Psoas muscle (tissue), 8 donors: Measurements from ENCODE around the gene PRMT7. TPM values are rescaled to one million over a fixed set of nuclear protein-coding genes. Genes with fewer than 3 reads are reported as not detected.

ENCODE experiments used
- ATAC-seq, 4 donors: fragments of 200-7000 bp; cut with Tn5 transposase; one replicate each; pipeline ENCODE4 v1.9.1; 2020; ENCODE audit warnings: moderate library complexity in 3 of 4, mild to moderate bottlenecking in 2 of 4
- DNase-seq, 2 donors: peaks; one replicate each; pipeline ENCODE4 v3.0.0-alpha.2; 2020
- H3K27ac ChIP-seq: fragments of 200-600 bp; one replicate; pipeline ENCODE4 v1.8.0; 2022
- H3K27me3 ChIP-seq, 3 donors: fragments of 200-600 bp in 1 of 3; one replicate each; pipeline versions ENCODE4 v1.6.1 to v1.8.0; 2013 to 2022; ENCODE audit warnings: low read length in 2 of 3, mild to moderate bottlenecking in 2 of 3, moderate library complexity in 1 of 3; ENCODE audit not compliant: insufficient read depth in 3 of 3
- H3K36me3 ChIP-seq, 2 donors: fragments of 200-600 bp in 1 of 2; one replicate each; pipeline versions ENCODE4 v1.6.1 to v1.8.0; 2013 to 2022; ENCODE audit warnings: low read depth in 1 of 2, mild to moderate bottlenecking in 1 of 2, moderate library complexity in 1 of 2; ENCODE audit not compliant: insufficient read depth in 1 of 2
- H3K4me1 ChIP-seq: fragments of 200-600 bp; one replicate; pipeline ENCODE4 v1.8.0; 2022
- H3K4me3 ChIP-seq: fragments of 200-600 bp; one replicate; pipeline ENCODE4 v1.8.0; 2022; ENCODE audit warnings: mild to moderate bottlenecking
- H3K9me3 ChIP-seq: fragments of 200-600 bp; one replicate; pipeline ENCODE4 v1.8.0; 2022
- WGBS, 3 donors: extraction: QIAGEN DNeasy Blood & Tissue Kit; methylation state at CpG; one replicate each; pipeline versions ENCODE4 v1.1.6 to v1.1.7; 2013; 5-methylcytosine and 5-hydroxymethylcytosine counted together
- intact Hi-C, 2 donors: fragments of 100-400 bp; cut with DNase I; formaldehyde crosslinking; loops; one replicate each; pipeline versions ENCODE4 v1.11.0 to v1.14.2; 2022
- polyA plus RNA-seq, 3 donors: library from polyadenylated mRNA; stranded (reverse); fragments of 200-250 nt; gene quantifications; one replicate each; pipeline ENCODE4 v1.2.3, GENCODE V29; 2013
- total RNA-seq, 4 donors: library from RNA; stranded (reverse); fragmentation: NEBNext Ultra II Directional in 2 of 4; extraction: Animal tissue kit (Norgen Biotek cat#: 25700) in 2 of 4; gene quantifications; one replicate each; pipeline versions ENCODE4 v1.2.1 to v1.2.4, GENCODE V29; 2021 to 2023
- TF ChIP-seq, protein P1 (sequence below): fragments of 200-600 bp; IDR thresholded peaks from one replicate; pipeline ENCODE4 v1.8.0; 2022; ENCODE audit warnings: antibody characterized with exemption
- donor health status: healthy with polysubstance abuse.
- donor health status: DM: no; HTN: no; CAD: no; lungs with moderate emphysema.
- donor health status: Bipolar disorder and iron deficiency.
- donor health status: healthy.
- donor health status: DM: yes; HTN: yes; CAD: no.
- donor health status: DM: no; HTN: no; CAD: no.
- donor health status: DM: no; HTN: no; CAD: no.
- donor health status: DM: yes; HTN: yes; CAD: no.

Gene PRMT7
- total and polyA plus RNA-seq, 7 donors = 18.9 to 45.1 (median 26.0) TPM

DNA sequence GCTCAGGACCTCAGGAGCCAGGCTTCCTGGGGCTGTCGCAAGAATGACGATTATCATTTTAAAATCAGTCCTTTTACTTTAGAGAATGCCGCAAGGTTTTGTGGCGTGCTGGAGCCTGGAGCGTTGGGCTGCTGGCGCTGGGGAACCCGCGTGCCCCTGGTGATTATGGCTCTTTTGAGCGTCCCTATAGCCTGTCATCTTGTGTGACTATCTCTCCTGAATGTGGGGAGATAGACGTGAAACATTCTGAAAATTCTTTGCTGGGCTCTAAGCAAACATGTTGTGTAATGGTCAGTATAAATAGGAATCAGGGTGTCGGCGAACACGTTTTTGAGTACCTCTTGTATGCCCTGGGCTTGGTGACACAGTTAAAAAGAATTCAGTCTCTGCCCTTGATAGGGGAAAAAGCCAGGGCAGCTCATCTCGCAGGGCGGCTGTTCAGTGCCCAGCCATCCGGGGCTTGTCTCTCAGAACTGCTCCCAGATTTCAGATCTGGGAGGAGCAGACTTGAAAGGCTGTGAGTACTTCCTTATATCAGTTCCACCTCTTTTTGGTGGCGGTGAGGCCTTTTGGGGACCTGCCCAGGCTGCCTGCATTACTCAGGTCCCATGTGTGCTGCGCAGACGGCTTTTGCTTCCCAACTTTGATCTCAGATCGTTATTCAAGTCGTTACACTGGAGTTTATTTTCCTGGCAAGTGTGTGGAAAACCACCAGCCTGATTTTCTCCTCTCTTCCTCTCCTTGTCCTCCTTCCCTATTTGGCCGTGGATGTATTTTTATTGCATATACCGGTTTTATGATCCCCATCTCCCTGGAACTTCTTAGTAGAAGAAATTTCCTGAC, 45.5 kb upstream of the PRMT7 start:
- Histone ChIP-seq H3K36me3 (peaks cover 0 to 38% of the 10 kb centered on the region in 2 donors), H3K9me3 (no peaks in the 10 kb centered on the region), H3K4me1 (peaks cover 30% of the 10 kb centered on the region), H3K27ac (peak overlapping the region; percentile 100), H3K27me3 (no peaks in the 10 kb centered on the region), H3K4me3 (peak overlapping the region; percentile 97)
- ATAC-seq (peak; percentile 79 to 83 (median 80)), DNase-seq (peak; percentile 78 to 91)
- TF ChIP-seq, protein P1, sequence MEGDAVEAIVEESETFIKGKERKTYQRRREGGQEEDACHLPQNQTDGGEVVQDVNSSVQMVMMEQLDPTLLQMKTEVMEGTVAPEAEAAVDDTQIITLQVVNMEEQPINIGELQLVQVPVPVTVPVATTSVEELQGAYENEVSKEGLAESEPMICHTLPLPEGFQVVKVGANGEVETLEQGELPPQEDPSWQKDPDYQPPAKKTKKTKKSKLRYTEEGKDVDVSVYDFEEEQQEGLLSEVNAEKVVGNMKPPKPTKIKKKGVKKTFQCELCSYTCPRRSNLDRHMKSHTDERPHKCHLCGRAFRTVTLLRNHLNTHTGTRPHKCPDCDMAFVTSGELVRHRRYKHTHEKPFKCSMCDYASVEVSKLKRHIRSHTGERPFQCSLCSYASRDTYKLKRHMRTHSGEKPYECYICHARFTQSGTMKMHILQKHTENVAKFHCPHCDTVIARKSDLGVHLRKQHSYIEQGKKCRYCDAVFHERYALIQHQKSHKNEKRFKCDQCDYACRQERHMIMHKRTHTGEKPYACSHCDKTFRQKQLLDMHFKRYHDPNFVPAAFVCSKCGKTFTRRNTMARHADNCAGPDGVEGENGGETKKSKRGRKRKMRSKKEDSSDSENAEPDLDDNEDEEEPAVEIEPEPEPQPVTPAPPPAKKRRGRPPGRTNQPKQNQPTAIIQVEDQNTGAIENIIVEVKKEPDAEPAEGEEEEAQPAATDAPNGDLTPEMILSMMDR = no peak
- WGBS, 3 donors = 4 to 10% (median 5%) methylated on average over 23 of the region's 23 CpGs
- intact Hi-C loops = no loop called here

DNA sequence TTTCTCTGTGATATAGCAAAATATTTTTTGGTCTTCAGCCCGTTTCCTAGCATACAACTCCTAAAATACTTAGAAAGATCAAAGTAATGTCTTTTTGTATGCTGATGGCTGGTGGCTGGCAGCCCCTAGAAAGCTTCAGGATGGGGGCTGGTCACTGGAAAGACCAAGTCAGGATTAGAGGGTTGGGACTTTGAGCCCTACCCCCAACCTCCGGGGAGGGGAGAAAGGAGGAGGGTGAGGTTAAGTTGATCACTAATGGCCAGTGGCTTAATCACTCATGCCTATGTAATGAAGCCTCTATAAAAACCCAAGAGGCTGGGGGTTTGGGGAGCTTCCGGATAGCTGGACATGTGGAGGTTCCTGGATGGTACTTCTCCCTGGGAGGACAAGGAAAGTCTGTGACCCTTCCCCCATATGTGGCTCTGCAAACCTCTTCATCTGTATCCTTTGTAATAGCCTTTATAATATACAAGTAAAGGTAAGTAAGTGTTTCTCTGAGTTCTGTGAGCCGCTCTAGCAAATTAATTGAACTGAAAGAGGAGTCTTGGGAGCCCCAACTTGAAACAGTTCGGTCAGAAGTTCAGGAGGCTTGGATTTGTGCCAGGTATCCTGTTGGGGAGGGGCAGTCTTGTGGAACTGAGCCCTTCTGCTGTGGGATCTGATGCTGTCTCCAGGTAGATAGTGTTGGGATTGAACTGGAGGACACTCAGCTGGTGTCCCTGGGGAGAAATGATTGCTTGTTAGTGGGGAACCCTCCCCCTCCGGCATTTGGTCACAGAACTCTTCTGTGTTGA, 43.0 kb upstream of the PRMT7 start:
- intact Hi-C loops = no loop called here
- Histone ChIP-seq H3K27me3 (no peaks in the 10 kb centered on the region), H3K36me3 (peaks cover 0 to 57% of the 10 kb centered on the region in 2 donors), H3K4me1 (peaks cover 53% of the 10 kb centered on the region), H3K4me3 (peak overlapping the region; percentile 97), H3K27ac (peak overlapping the region; percentile 100), H3K9me3 (no peaks in the 10 kb centered on the region)
- WGBS, 3 donors = 65 to 70% (median 65%) methylated on average over 6 of the region's 6 CpGs
- no peak for DNase-seq
- no peak for ATAC-seq
- TF ChIP-seq, protein P1 = no peak

DNA sequence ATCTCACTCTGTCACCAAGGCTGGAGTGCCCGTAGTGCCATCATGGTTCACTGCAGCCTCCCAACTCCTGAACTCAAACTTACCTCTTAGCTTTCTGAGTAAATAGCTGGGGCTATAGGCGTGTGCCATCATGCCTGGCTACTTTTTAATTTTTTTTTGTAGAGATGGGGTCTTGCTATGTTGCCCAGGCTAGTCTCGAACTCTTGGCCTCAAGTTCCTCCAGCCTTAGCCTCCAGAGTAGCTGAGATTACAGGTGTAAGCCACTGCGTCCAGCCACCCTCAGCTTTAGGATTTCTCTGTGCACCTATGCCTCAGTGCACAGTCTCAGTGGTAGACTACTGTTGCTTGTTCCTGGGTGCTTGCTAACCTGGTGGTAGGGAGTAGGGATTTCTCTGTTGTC, 41.0 kb upstream of the PRMT7 start:
- Histone ChIP-seq H3K4me3 (peak overlapping the region; percentile 97), H3K4me1 (peaks cover 67% of the 10 kb centered on the region), H3K27ac (peak overlapping the region; percentile 92), H3K36me3 (peaks cover 0 to 76% of the 10 kb centered on the region in 2 donors), H3K27me3 (no peaks in the 10 kb centered on the region), H3K9me3 (no peaks in the 10 kb centered on the region)
- intact Hi-C loops = no loop called here
- no peak for DNase-seq
- TF ChIP-seq, protein P1 = no peak
- WGBS, 3 donors = 95 to 97% (median 95%) methylated on average over 4 of the region's 4 CpGs
- no peak for ATAC-seq

DNA sequence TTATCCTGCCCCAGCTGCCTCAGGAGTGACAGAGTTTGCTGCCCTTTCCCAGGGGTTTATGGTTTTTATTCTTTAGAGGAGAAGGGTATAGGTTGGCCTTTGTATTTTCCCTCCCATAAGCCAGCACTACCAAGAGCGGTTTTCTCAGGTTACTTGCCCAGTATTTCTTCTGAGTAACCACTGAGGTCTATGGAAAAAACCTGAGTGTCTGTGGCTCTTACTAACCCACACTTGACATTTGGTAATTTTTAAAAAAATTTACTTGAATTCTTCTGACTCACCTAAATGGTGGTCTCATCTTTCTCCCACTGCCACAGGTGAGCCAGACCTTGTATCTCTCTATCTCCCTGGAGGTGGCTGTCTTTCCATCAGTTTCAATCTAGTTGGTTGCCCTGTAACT, 40.5 kb upstream of the PRMT7 start:
- H3K9me3 ChIP-seq = no peaks in the 10 kb centered on the region
- DNase-seq = no peak
- ATAC-seq = no peak
- peaks cover 0 to 82% of the 10 kb centered on the region in 2 donors for H3K36me3 ChIP-seq
- no peaks in the 10 kb centered on the region for H3K27me3 ChIP-seq
- 0 to 76% (median 0%) methylated on average over 1 of the region's 1 CpG for WGBS, 3 donors
- intact Hi-C loops = no loop called here
- peaks cover 71% of the 10 kb centered on the region for H3K4me1 ChIP-seq
- H3K4me3 ChIP-seq = peak overlapping the region; percentile 97
- peak overlapping the region; percentile 92 for H3K27ac ChIP-seq
- TF ChIP-seq, protein P1 = no peak
